IMR-90 (cell line): ENCODE measurements around the gene MUSTN1. TPM values are rescaled to one million over a fixed set of nuclear protein-coding genes. Genes with fewer than 3 reads are reported as not detected.

Source experiments
- ATAC-seq: fragments of 200-7000 bp; cut with Tn5 transposase; 2 replicates; pipeline ENCODE4 v1.9.1; 2020; ENCODE audit warnings: low read depth, mild to moderate bottlenecking, moderate library complexity
- BruUV-seq: library from RNA; stranded (reverse); fragments of 400-500 nt; replicated peaks from 2 replicates; lab custom pipeline; 2021; lab: Mats Ljungman, UMichigan
- CTCF ChIA-PET: fragments of 300-600 bp; formaldehyde crosslinking; extraction: SDS; loops from one replicate; lab custom pipeline; 2021; ENCODE audit warnings: antibody characterized with exemption; lab: Yijun Ruan, JAX
- POLR2A ChIA-PET: fragments of 300-600 bp; sonication (Branson Sonifier 250); formaldehyde crosslinking; loops from one replicate; lab custom pipeline; 2022; ENCODE audit warnings: antibody characterized with exemption; ENCODE audit not compliant: unreplicated experiment; lab: Charles Lee
- DNase-seq: peaks from one replicate; pipeline ENCODE4 v3.0.0; 2013
- H2AFZ ChIP-seq: replicated peaks from 2 replicates; pipeline ENCODE3; 2013; ENCODE audit warnings: low read length, mild to moderate bottlenecking; ENCODE audit not compliant: poor library complexity
- H2AK5ac ChIP-seq: 2 replicates; pipeline ENCODE4 v1.6.1; 2013; ENCODE audit warnings: low read depth, low read length, inconsistent platforms
- H2AK9ac ChIP-seq: replicated peaks from 2 replicates; pipeline ENCODE3; 2013; ENCODE audit warnings: mild to moderate bottlenecking, low read depth, low read length, moderate library complexity; ENCODE audit not compliant: poor library complexity
- H2BK120ac ChIP-seq: 2 replicates; pipeline ENCODE4 v1.6.1; 2013; ENCODE audit warnings: low read depth, low read length, inconsistent platforms
- H2BK15ac ChIP-seq: 3 replicates; pipeline ENCODE4 v1.6.1; 2013; ENCODE audit warnings: low read depth, low read length, inconsistent platforms
- H2BK20ac ChIP-seq: 2 replicates; pipeline ENCODE4 v1.6.1; 2013; ENCODE audit warnings: low read depth, mild to moderate bottlenecking, inconsistent platforms, low read length, moderate library complexity
- H2BK5ac ChIP-seq: 2 replicates; pipeline ENCODE4 v1.6.1; 2013; ENCODE audit warnings: mild to moderate bottlenecking, low read depth, low read length, inconsistent platforms; ENCODE audit not compliant: poor library complexity, severe bottlenecking
- H3K14ac ChIP-seq: replicated peaks from 2 replicates; pipeline ENCODE4 v1.6.1; 2013; ENCODE audit warnings: low read depth, low read length, inconsistent platforms
- H3K18ac ChIP-seq: 2 replicates; pipeline ENCODE4 v1.6.1; 2013; ENCODE audit warnings: low read depth, low read length, control low read depth
- H3K23ac ChIP-seq: 2 replicates; pipeline ENCODE4 v1.6.1; 2013; ENCODE audit warnings: low read depth, low read length, inconsistent platforms
- H3K27ac ChIP-seq: 2 replicates; pipeline ENCODE4 v1.5.1; 2013; ENCODE audit warnings: mild to moderate bottlenecking, control low read depth, low read length; ENCODE audit not compliant: insufficient read depth
- H3K27me3 ChIP-seq: 2 replicates; pipeline ENCODE4 v1.6.1; 2013; ENCODE audit warnings: low read length; ENCODE audit not compliant: control insufficient read depth, insufficient read depth
- H3K36me3 ChIP-seq: 2 replicates; pipeline ENCODE4 v1.6.1; 2013; ENCODE audit warnings: low read length, mixed read lengths; ENCODE audit not compliant: control insufficient read depth, insufficient read depth
- H3K4ac ChIP-seq: 2 replicates; pipeline ENCODE4 v1.6.1; 2013; ENCODE audit warnings: low read depth, low read length, inconsistent platforms
- H3K4me1 ChIP-seq: 2 replicates; pipeline ENCODE4 v1.6.1; 2013; ENCODE audit warnings: low read length, mixed read lengths; ENCODE audit not compliant: control insufficient read depth, insufficient read depth
- H3K4me2 ChIP-seq: 2 replicates; pipeline ENCODE4 v1.6.1; 2013; ENCODE audit warnings: low read depth, mild to moderate bottlenecking, control low read depth, low read length, moderate library complexity
- H3K4me3 ChIP-seq: 2 replicates; pipeline ENCODE4 v1.5.1; 2013; ENCODE audit warnings: low read depth, mild to moderate bottlenecking, control low read depth, low read length, moderate library complexity; ENCODE audit not compliant: insufficient read depth
- H3K56ac ChIP-seq: 2 replicates; pipeline ENCODE4 v1.6.1; 2013; ENCODE audit warnings: low read length, inconsistent platforms; ENCODE audit not compliant: insufficient read depth; ENCODE audit errors: extremely low read depth
- H3K79me1 ChIP-seq, 2 experiments: 2 replicates each; pipeline ENCODE4 v1.6.1; 2013; ENCODE audit warnings: low read length in 2 of 2, inconsistent platforms in 1 of 2, low read depth in 1 of 2
- H3K9ac ChIP-seq: 2 replicates; pipeline ENCODE4 v1.6.1; 2013; ENCODE audit warnings: low read depth, low read length, control low read depth
- H3K9me1 ChIP-seq: 2 replicates; pipeline ENCODE4 v1.6.1; 2013; ENCODE audit warnings: low read length, inconsistent platforms; ENCODE audit not compliant: insufficient read depth
- H3K9me3 ChIP-seq: 2 replicates; pipeline ENCODE4 v1.6.1; 2013; ENCODE audit warnings: low read length; ENCODE audit not compliant: control insufficient read depth, insufficient read depth
- H4K20me1 ChIP-seq: 2 replicates; pipeline ENCODE4 v1.6.1; 2013; ENCODE audit warnings: low read length, inconsistent platforms; ENCODE audit not compliant: insufficient read depth
- H4K5ac ChIP-seq: 2 replicates; pipeline ENCODE4 v1.6.1; 2013; ENCODE audit warnings: mild to moderate bottlenecking, low read depth, low read length, control low read depth
- H4K8ac ChIP-seq, 2 experiments: 2 replicates each; pipeline ENCODE4 v1.6.1; 2013; ENCODE audit warnings: low read depth in 2 of 2, low read length in 2 of 2, control low read depth in 1 of 2, inconsistent platforms in 1 of 2
- H4K91ac ChIP-seq: 2 replicates; pipeline ENCODE4 v1.6.1; 2013; ENCODE audit warnings: low read depth, low read length, inconsistent platforms; ENCODE audit not compliant: insufficient read depth
- BHLHE40 ChIP-seq: fragments of 150-350 bp; IDR thresholded peaks from 2 replicates; pipeline ENCODE4 v1.6.1; 2016; ENCODE audit warnings: mild to moderate bottlenecking, low read depth, low read length
- CEBPB ChIP-seq: IDR thresholded peaks from 2 replicates; pipeline ENCODE4 v1.6.1; 2012; ENCODE audit warnings: low read depth, low read length, improper control_type of control experiment
- CHD1 ChIP-seq: IDR thresholded peaks from 2 replicates; pipeline ENCODE4 v1.6.1; 2012; ENCODE audit warnings: low read depth, low read length, improper control_type of control experiment
- CTCF ChIP-seq: conservative IDR thresholded peaks from 2 replicates; pipeline ENCODE4 v1.5.1; 2012; ENCODE audit warnings: mild to moderate bottlenecking, low read depth, low read length, improper control_type of control experiment
- ELK1 ChIP-seq: fragments of 150-350 bp; IDR thresholded peaks from 2 replicates; pipeline ENCODE4 v1.6.1; 2016; ENCODE audit warnings: low read depth, mild to moderate bottlenecking, low read length, moderate library complexity, borderline replicate concordance
- FOS ChIP-seq: fragments of 150-350 bp; IDR thresholded peaks from 2 replicates; pipeline ENCODE4 v1.6.1; 2016; ENCODE audit warnings: low read depth, low read length
- MAFK ChIP-seq: IDR thresholded peaks from 2 replicates; pipeline ENCODE4 v1.6.1; 2012; ENCODE audit warnings: low read depth, low read length, improper control_type of control experiment
- MAZ ChIP-seq: IDR thresholded peaks from 2 replicates; pipeline ENCODE4 v1.6.1; 2012; ENCODE audit warnings: low read depth, mild to moderate bottlenecking, low read length, improper control_type of control experiment, moderate library complexity, borderline replicate concordance
- MXI1 ChIP-seq: IDR thresholded peaks from 2 replicates; pipeline ENCODE4 v1.6.1; 2012; ENCODE audit warnings: low read depth, mild to moderate bottlenecking, low read length, moderate library complexity, borderline replicate concordance
- NFE2L2 ChIP-seq: fragments of 150-350 bp; IDR thresholded peaks from 2 replicates; pipeline ENCODE4 v1.6.1; 2016; ENCODE audit warnings: low read depth, mild to moderate bottlenecking, low read length
- POLR2A ChIP-seq: IDR thresholded peaks from 2 replicates; pipeline ENCODE4 v1.6.1; 2012; ENCODE audit warnings: mild to moderate bottlenecking, low read depth, low read length
- RAD21 ChIP-seq: IDR thresholded peaks from 2 replicates; pipeline ENCODE4 v1.6.1; 2012; ENCODE audit warnings: low read length, improper control_type of control experiment
- RCOR1 ChIP-seq: IDR thresholded peaks from 2 replicates; pipeline ENCODE4 v1.6.1; 2012; ENCODE audit warnings: mild to moderate bottlenecking, low read length, improper control_type of control experiment; ENCODE audit not compliant: insufficient replicate concordance
- RFX5 ChIP-seq: IDR thresholded peaks from 2 replicates; pipeline ENCODE4 v1.8.0; 2012; ENCODE audit warnings: low read depth, mild to moderate bottlenecking, low read length, moderate library complexity
- SMC3 ChIP-seq: fragments of 150-350 bp; IDR thresholded peaks from 2 replicates; pipeline ENCODE4 v1.6.1; 2016; ENCODE audit warnings: low read depth, mild to moderate bottlenecking, antibody characterized with exemption, low read length, moderate library complexity
- USF2 ChIP-seq: fragments of 150-350 bp; IDR thresholded peaks from 2 replicates; pipeline ENCODE4 v1.6.1; 2017; ENCODE audit warnings: mild to moderate bottlenecking, antibody characterized with exemption, low read length, low read depth
- WGBS, 2 experiments: methylation state at CpG; one replicate each; pipeline versions ENCODE4 v1.1.5 to v1.1.7; 2013; ENCODE audit warnings: missing lambda C conversion rate in 2 of 2; ENCODE audit not compliant: insufficient read length in 1 of 2; ENCODE audit errors: extremely low coverage in 2 of 2; 5-methylcytosine and 5-hydroxymethylcytosine counted together
- dilution Hi-C: fragments of 300-500 bp; cut with HindIII; formaldehyde crosslinking; loops from one replicate; pipeline ENCODE4 v1.14.3; 2018; ENCODE audit warnings: low sequenced_read_pairs; ENCODE audit not compliant: unreplicated experiment
- in situ Hi-C: fragments of 300-500 bp; cut with MboI; formaldehyde crosslinking; loops from 3 replicates; pipeline ENCODE4 v1.14.3; 2019; ENCODE audit warnings: low sequenced_read_pairs, inconsistent platforms, mixed read lengths
- intact Hi-C: fragments of 100-400 bp; cut with micrococcal nuclease; formaldehyde crosslinking; loops from 2 replicates; pipeline ENCODE4 v1.10.0; 2022
- polyA plus RNA-seq, 3 experiments: library from polyadenylated mRNA; depleted of rRNA; stranded (reverse); fragments of >200 nt; gene quantifications; 2 replicates each; pipeline ENCODE4 v1.2.3, GENCODE V29; 2012; ENCODE audit warnings: low replicate concordance in 1 of 3
- total RNA-seq: library from RNA; depleted of rRNA; stranded (reverse); fragments of >200 nt; gene quantifications from 2 replicates; pipeline ENCODE4 v1.2.3, GENCODE V29; 2012

MUSTN1 gene
- total and polyA plus RNA-seq, 2 of the 4 experiments (the other 2 are of a cell fraction) = not detected

- POLR2A ChIA-PET = no interaction called here
- Histone ChIP-seq H2BK5ac (no peak overlapping the region), H3K4ac (no peak overlapping the region), H2AK9ac (no peak overlapping the region), H4K5ac (no peak overlapping the region), H3K27ac (no peak overlapping the region), H4K91ac (no peak overlapping the region), H3K14ac (no peak overlapping the region), H2AK5ac (no peak overlapping the region), H4K20me1 (peaks cover 7% of the 10 kb centered on the region; the same call in 1 of the 2 replicates), H3K56ac (no peak overlapping the region), H3K27me3 (no peaks in the 10 kb centered on the region), H3K9me3 (no peaks in the 10 kb centered on the region), H3K23ac (no peak overlapping the region), H3K36me3 (peaks cover 18% of the 10 kb centered on the region), H2BK15ac (no peak overlapping the region), H2BK120ac (no peak overlapping the region), H3K9ac (no peak overlapping the region), H3K79me1 (peaks cover 0 to 3% of the 10 kb centered on the region in 2 experiments; a peak in 1 of 4 replicates), H3K18ac (no peak overlapping the region), H3K4me1 (peaks cover 7% of the 10 kb centered on the region; the same call in 1 of the 2 replicates), H3K4me3 (no peak overlapping the region), H2AFZ (no peak overlapping the region), H4K8ac (no peak overlapping the region), H2BK20ac (no peak overlapping the region), H3K4me2 (no peak overlapping the region), H3K9me1 (peaks cover 3% of the 10 kb centered on the region; the same call in 1 of the 2 replicates)
- CTCF ChIA-PET = interaction anchor here (0.8 to 1.1 kb wide), 2 partner anchors 42 to 84 kb away, joined by 3 to 5 read pairs; no protein-coding TSS in a partner anchor
- peak; percentile 49 for DNase-seq
- dilution Hi-C loops (no loop called here), in situ Hi-C loops (loop anchor here (5.0 kb wide), 1 partner anchor 211 kb away; no protein-coding TSS in a partner anchor), intact Hi-C loops (loop anchor here (1.0 to 2.0 kb wide), 4 partner anchors 83 to 259 kb away; no protein-coding TSS in a partner anchor)
- no TSS peak for BruUV-seq
- peak; percentile 85 for TF ChIP-seq RAD21
- peak; percentile 81 for TF ChIP-seq SMC3
- no peak for TF ChIP-seq MAFK
- no peak for TF ChIP-seq CEBPB
- no peak for TF ChIP-seq USF2
- no peak for TF ChIP-seq NFE2L2
- no peak for TF ChIP-seq MXI1
- TF ChIP-seq BHLHE40 = no peak
- TF ChIP-seq RCOR1 = no peak
- no peak for TF ChIP-seq MAZ
- peak; percentile 74 for TF ChIP-seq CTCF
- TF ChIP-seq FOS = no peak
- TF ChIP-seq POLR2A = no peak
- no peak for TF ChIP-seq RFX5
- TF ChIP-seq ELK1 = no peak
- no peak for TF ChIP-seq CHD1
- peak; percentile 74 for ATAC-seq
- WGBS, 2 experiments = 100% methylated on average over 1 of the region's 3 CpGs; no CpG with 5 or more reads in 1 of the 2 experiments
Observed at GRCh38 chr3:52851348-52851747, 16.5 kb upstream of the MUSTN1 start.
